ENCODE data around the gene OSTF1. TPM values are rescaled to one million over a fixed set of nuclear protein-coding genes. Genes with fewer than 3 reads are reported as not detected.

The OSTF1 gene
- total RNA-seq, 6 experiments from 2014 or later = 19.7 to 34.6 (median 24.7) TPM

DNA sequence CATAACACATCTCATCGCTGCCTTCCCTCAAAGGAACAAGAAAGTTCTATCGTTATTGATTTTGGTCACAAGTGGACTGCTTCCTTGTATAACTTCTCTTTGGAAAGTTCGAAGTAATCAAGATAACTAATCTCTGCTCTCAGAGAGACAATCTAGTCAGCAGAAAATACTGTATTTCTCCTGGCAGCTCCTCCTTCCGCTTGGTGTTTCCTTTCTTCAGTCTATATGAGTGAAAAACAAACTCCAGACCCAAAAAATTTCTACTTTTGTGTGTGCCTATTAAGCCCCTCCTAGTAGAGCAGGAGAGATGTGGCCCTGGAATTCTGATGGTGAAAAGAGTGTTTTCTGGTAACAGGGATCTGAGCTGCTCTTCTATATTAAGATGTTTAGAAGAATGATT lies 24.5 kb downstream of the OSTF1 start:
- Histone ChIP-seq H3K27me3 (no peaks in the 10 kb centered on the region), H3K4me3 (no peak overlapping the region), H3K4me1 (peaks cover 0 to 6% (median 2%) of the 10 kb centered on the region in 4 donors), H3K9me3 (no peaks in the 10 kb centered on the region), H3K27ac (no peak overlapping the region), H3K36me3 (no peaks in the 10 kb centered on the region)
- ATAC-seq = peak in 2 of 4 donors; percentile 37 to 50
- DNase-seq = no peak
- intact Hi-C loops (cut with DNase I) = no loop called here
- TF ChIP-seq, protein P1, sequence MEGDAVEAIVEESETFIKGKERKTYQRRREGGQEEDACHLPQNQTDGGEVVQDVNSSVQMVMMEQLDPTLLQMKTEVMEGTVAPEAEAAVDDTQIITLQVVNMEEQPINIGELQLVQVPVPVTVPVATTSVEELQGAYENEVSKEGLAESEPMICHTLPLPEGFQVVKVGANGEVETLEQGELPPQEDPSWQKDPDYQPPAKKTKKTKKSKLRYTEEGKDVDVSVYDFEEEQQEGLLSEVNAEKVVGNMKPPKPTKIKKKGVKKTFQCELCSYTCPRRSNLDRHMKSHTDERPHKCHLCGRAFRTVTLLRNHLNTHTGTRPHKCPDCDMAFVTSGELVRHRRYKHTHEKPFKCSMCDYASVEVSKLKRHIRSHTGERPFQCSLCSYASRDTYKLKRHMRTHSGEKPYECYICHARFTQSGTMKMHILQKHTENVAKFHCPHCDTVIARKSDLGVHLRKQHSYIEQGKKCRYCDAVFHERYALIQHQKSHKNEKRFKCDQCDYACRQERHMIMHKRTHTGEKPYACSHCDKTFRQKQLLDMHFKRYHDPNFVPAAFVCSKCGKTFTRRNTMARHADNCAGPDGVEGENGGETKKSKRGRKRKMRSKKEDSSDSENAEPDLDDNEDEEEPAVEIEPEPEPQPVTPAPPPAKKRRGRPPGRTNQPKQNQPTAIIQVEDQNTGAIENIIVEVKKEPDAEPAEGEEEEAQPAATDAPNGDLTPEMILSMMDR (IDR thresholded peaks at IDR 0.05) = no peak
- TF ChIP-seq POLR2A (IDR thresholded peaks at IDR 0.05) = no peak
- WGBS (ENCODE audit: insufficient coverage, low coverage, low lambda C conversion rate, missing lambda C conversion rate) = 53% methylated on average over 4 of the region's 4 CpGs

DNA sequence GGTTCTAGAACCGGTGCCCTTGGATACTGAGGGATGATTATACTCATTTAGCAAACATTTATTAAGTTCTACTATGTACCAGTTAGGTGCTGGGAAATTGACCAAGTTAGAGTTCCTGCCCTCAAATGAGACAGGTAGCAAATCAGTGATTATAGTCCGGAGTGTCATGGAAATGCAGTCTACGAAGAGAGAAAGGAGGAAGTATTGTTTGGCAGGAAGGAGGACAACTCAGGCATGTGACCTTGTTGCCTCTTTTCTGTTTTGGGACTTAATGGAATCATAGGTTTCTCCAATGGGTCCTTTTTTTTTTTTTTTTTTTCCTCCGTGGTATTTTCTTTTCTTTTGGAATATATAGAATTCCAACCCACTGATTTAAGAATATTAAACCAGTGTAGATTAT lies 28.0 kb downstream of the OSTF1 start:
- Histone ChIP-seq H3K27me3 (no peaks in the 10 kb centered on the region), H3K27ac (no peak overlapping the region), H3K36me3 (no peaks in the 10 kb centered on the region), H3K4me1 (no peaks in the 10 kb centered on the region), H3K9me3 (no peaks in the 10 kb centered on the region), H3K4me3 (no peak overlapping the region)
- no peak for TF ChIP-seq POLR2A (IDR thresholded peaks at IDR 0.05)
- TF ChIP-seq, protein P1 (IDR thresholded peaks at IDR 0.05) = no peak
- ATAC-seq = peak in 2 of 4 donors; percentile 41 to 45
- 50% methylated on average over 4 of the region's 4 CpGs for WGBS (ENCODE audit: insufficient coverage, low coverage, low lambda C conversion rate, missing lambda C conversion rate)
- DNase-seq = no peak
- intact Hi-C loops (cut with DNase I) = no loop called here

DNA sequence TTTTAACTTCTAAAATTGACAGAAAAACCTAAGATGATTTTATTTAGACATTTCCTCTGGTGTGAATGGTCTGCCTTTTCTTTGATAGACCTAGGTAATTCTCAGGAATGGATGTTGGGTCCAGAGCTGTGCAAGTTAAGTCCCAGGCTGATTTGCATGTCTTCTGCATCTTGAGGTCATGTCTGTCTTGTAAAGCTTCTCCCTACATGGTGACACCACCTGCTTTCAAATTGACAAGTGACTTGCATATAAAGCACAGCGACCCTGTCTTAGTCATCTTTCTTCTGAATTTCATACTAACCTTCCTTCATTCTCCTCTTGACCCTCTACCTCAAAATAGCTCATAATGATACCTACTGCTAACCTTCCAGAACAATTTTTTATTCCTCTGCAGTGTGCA lies 29.2 kb downstream of the OSTF1 start:
- DNase-seq (no peak), ATAC-seq (no peak)
- Histone ChIP-seq H3K27ac (no peak overlapping the region), H3K36me3 (no peaks in the 10 kb centered on the region), H3K4me3 (no peak overlapping the region), H3K4me1 (no peaks in the 10 kb centered on the region), H3K27me3 (no peaks in the 10 kb centered on the region), H3K9me3 (no peaks in the 10 kb centered on the region)
- intact Hi-C loops (cut with DNase I) = no loop called here
- 77% methylated on average over 1 of the region's 1 CpG for WGBS (ENCODE audit: insufficient coverage, low coverage, low lambda C conversion rate, missing lambda C conversion rate)
- no peak for TF ChIP-seq POLR2A (IDR thresholded peaks at IDR 0.05)
- TF ChIP-seq, protein P1 (IDR thresholded peaks at IDR 0.05) = no peak

DNA sequence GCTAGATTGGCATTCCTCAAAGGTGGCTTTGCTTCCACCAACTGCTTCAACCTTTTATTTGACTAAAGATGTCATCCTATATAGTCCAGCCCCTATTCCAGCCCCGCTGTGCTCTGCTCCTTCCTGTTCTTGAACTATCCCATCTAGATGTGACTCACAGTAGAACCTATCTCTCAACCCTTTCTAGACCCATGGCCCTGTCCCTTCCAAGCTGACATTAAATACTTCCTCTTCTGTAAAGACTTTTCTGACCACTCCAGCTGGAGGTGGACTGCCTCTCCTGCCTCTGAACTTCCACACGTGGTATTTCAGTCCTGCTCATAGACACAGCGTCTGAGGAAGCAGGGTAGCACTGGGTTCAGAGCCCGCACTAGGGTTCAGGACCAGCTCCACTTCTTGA lies 32.4 kb downstream of the OSTF1 start:
- TF ChIP-seq POLR2A (IDR thresholded peaks at IDR 0.05) = no peak
- TF ChIP-seq, protein P1 (IDR thresholded peaks at IDR 0.05) = no peak
- H3K36me3 ChIP-seq = no peaks in the 10 kb centered on the region
- H3K4me1 ChIP-seq = no peaks in the 10 kb centered on the region
- ATAC-seq (peak; percentile 16 to 54 (median 48)), DNase-seq (no peak)
- WGBS (ENCODE audit: insufficient coverage, low coverage, low lambda C conversion rate, missing lambda C conversion rate) = 79% methylated on average over 4 of the region's 4 CpGs
- no peaks in the 10 kb centered on the region for H3K27me3 ChIP-seq
- H3K9me3 ChIP-seq = no peaks in the 10 kb centered on the region
- H3K27ac ChIP-seq = no peak overlapping the region
- H3K4me3 ChIP-seq = no peak overlapping the region
- intact Hi-C loops (cut with DNase I) = no loop called here
